HG03469 (cell line): Measurements from ENCODE around the gene DNMBP.
"Not testable (repeated sequence)": the region's sequence is repeated elsewhere in the genome, so short reads cannot be mapped to it uniquely, and the experiment has no call there.

Source experiments
- ATAC-seq: cut with Tn5 transposase; IDR thresholded peaks from one replicate; pipeline ENCODE4 v1.9.1; 2021; ENCODE audit warnings: mild to moderate bottlenecking, moderate library complexity, moderate number of reproducible peaks; ENCODE audit not compliant: unreplicated experiment

DNMBP gene

GRCh38 chr10:99920486-99920885, 89.3 kb downstream of the DNMBP start:
- no peak for ATAC-seq

GRCh38 chr10:99917963-99918825, 91.6 kb downstream of the DNMBP start:
- no peak for ATAC-seq

- ATAC-seq, result no peak
Measured at GRCh38 chr10:99916776-99917175, 93.0 kb downstream of the DNMBP start.

GRCh38 chr10:99915414-99915813, 94.3 kb downstream of the DNMBP start:
- no peak for ATAC-seq

GRCh38 chr10:99914236-99914635, 95.5 kb downstream of the DNMBP start:
- no peak for ATAC-seq

- no peak for ATAC-seq
Measured at GRCh38 chr10:99913831-99914235, 95.9 kb downstream of the DNMBP start.

GRCh38 chr10:99912041-99912440, 97.7 kb downstream of the DNMBP start:
- ATAC-seq, result no peak

- ATAC-seq, result no peak
Measured at GRCh38 chr10:99908512-99908911, 101.2 kb downstream of the DNMBP start.

- no peak for ATAC-seq
Measured at GRCh38 chr10:99906470-99906869, 103.3 kb downstream of the DNMBP start.

GRCh38 chr10:99905971-99906370, 103.8 kb downstream of the DNMBP start:
- ATAC-seq, result no peak

GRCh38 chr10:99895867-99896266, 113.9 kb downstream of the DNMBP start:
- ATAC-seq, result no peak

- not testable (repeated sequence) for ATAC-seq
Measured at GRCh38 chr10:99895066-99895465, 114.7 kb downstream of the DNMBP start.

- ATAC-seq, result no peak
Measured at GRCh38 chr10:99894613-99895012, 115.1 kb downstream of the DNMBP start.

GRCh38 chr10:99888622-99889021, 121.1 kb downstream of the DNMBP start:
- no peak for ATAC-seq

GRCh38 chr10:99883523-99883922, 126.2 kb downstream of the DNMBP start:
- ATAC-seq, result no peak

- no peak for ATAC-seq
Measured at GRCh38 chr10:99881371-99881770, 128.4 kb downstream of the DNMBP start.

- ATAC-seq, result no peak
Measured at GRCh38 chr10:99880080-99880835, 129.5 kb downstream of the DNMBP start.

- no peak for ATAC-seq
Measured at GRCh38 chr10:99875473-99875872, 134.3 kb downstream of the DNMBP start.

GRCh38 chr10:99874341-99875085, 135.2 kb downstream of the DNMBP start:
- ATAC-seq, result no peak

GRCh38 chr10:99873846-99874245, 135.9 kb downstream of the DNMBP start:
- no peak for ATAC-seq
